K562 (cell line): ENCODE measurements around the gene FAM227A. TPM values are rescaled to one million over a fixed set of nuclear protein-coding genes. Genes with fewer than 3 reads are reported as not detected.

Experiments
- ARHGAP35 ChIP-seq: fragments of 450-650 bp; IDR thresholded peaks from 2 replicates; pipeline ENCODE4 v1.6.1; 2018; ENCODE audit not compliant: partially characterized antibody
- ARNT ChIP-seq, 2 experiments: fragments of 450-650 bp; IDR thresholded peaks; 2 replicates each; pipeline ENCODE4 v1.6.1; 2016; ENCODE audit warnings: mild to moderate bottlenecking in 1 of 2
- BCL6 ChIP-seq: fragments of 250-450 bp; sonication (Bioruptor Pico); IDR thresholded peaks from 2 replicates; pipeline ENCODE4 v1.4.0; 2020
- FOXP4 ChIP-seq: sonication (generic); formaldehyde crosslinking; IDR thresholded peaks from 2 replicates; pipeline ENCODE4 v1.8.0; 2022; ENCODE audit warnings: mild to moderate bottlenecking, missing genetic modification reagents, borderline replicate concordance
- HCFC1 ChIP-seq: IDR thresholded peaks from 2 replicates; pipeline ENCODE4 v1.6.1; 2012; ENCODE audit warnings: low read depth, low read length, improper control_type of control experiment
- HDGF ChIP-seq: fragments of 450-650 bp; IDR thresholded peaks from 2 replicates; pipeline ENCODE4 v1.6.1; 2016
- MEIS2 ChIP-seq: fragments of 450-650 bp; IDR thresholded peaks from 2 replicates; pipeline ENCODE4 v1.6.1; 2014; ENCODE audit warnings: mild to moderate bottlenecking; ENCODE audit not compliant: partially characterized antibody
- PRPF4 ChIP-seq: fragments of 200-400 bp; formaldehyde crosslinking; IDR thresholded peaks from one replicate; pipeline ENCODE4 v1.6.1; 2017; ENCODE audit warnings: low read length, low read depth, mild to moderate bottlenecking; ENCODE audit not compliant: insufficient read depth, poor library complexity, severe bottlenecking
- RCOR1 ChIP-seq, 2 experiments: IDR thresholded peaks; 2 replicates each; pipeline ENCODE4 v1.6.1; 2012; ENCODE audit warnings: low read depth in 2 of 2, low read length in 2 of 2, borderline replicate concordance in 1 of 2, improper control_type of control experiment in 1 of 2
- SIN3B ChIP-seq: fragments of 450-650 bp; IDR thresholded peaks from 2 replicates; pipeline ENCODE4 v1.6.1; 2017; ENCODE audit warnings: low read depth, mild to moderate bottlenecking, moderate library complexity
- SMARCC2 ChIP-seq: fragments of 450-650 bp; IDR thresholded peaks from 2 replicates; pipeline ENCODE4 v1.6.1; 2017; ENCODE audit warnings: antibody characterized with exemption, moderate library complexity, mild to moderate bottlenecking, low read depth
- SRSF3 ChIP-seq: fragments of 200-400 bp; formaldehyde crosslinking; IDR thresholded peaks from 2 replicates; pipeline ENCODE4 v1.6.1; 2016; ENCODE audit warnings: mild to moderate bottlenecking, low read length, moderate library complexity; ENCODE audit not compliant: insufficient read depth
- TFAP4 ChIP-seq: sonication (generic); formaldehyde crosslinking; IDR thresholded peaks from 2 replicates; pipeline ENCODE4 v1.8.0; 2022; ENCODE audit warnings: missing genetic modification reagents, mild to moderate bottlenecking, moderate library complexity, borderline replicate concordance
- TRIM24 ChIP-seq, 2 experiments: fragments of 450-650 bp; IDR thresholded peaks; 2 replicates each; pipeline ENCODE4 v1.6.1; 2016
- VEZF1 ChIP-seq: fragments of 200-800 bp; sonication (Bioruptor generic); IDR thresholded peaks from 2 replicates; pipeline ENCODE4 v1.6.1; 2017; ENCODE audit warnings: missing genetic modification characterization, missing compliant biosample characterization
- ZFX ChIP-seq: sonication (generic); formaldehyde crosslinking; IDR thresholded peaks from 2 replicates; pipeline ENCODE4 v1.8.0; 2022; ENCODE audit warnings: mild to moderate bottlenecking, missing genetic modification reagents, moderate library complexity
- ZNF316 ChIP-seq: fragments of 450-650 bp; IDR thresholded peaks from 2 replicates; pipeline ENCODE4 v1.6.1; 2016
- ZNF408 ChIP-seq: fragments of 250-450 bp; sonication (Bioruptor Pico); IDR thresholded peaks from 2 replicates; pipeline ENCODE4 v1.4.0; 2020; ENCODE audit warnings: low read depth, mild to moderate bottlenecking, moderate library complexity
- polyA plus RNA-seq, 8 experiments: library from polyadenylated mRNA; depleted of rRNA in 4 of 8; stranded (reverse) in 5 of 8; unstranded in 3 of 8; fragments of >200 nt; fragmentation: Nextera tagmentation in 2 of 8; fragmentation: Illumina TruSeq in 1 of 8; extraction: Ambion mirVana in 2 of 8; extraction: Trizol in 1 of 8; gene quantifications; 2 replicates each; pipeline versions ENCODE4 v1.2.1 to v1.2.3, GENCODE V29; 2011 to 2014; ENCODE audit warnings: inconsistent platforms in 1 of 8, missing spikeins in 1 of 8
- total RNA-seq, 7 experiments: library from RNA; depleted of rRNA in 6 of 7; stranded (reverse); fragments of >200 nt in 6 of 7; fragmentation: Illumina TruSeq in 2 of 7; extraction: Trizol in 2 of 7; gene quantifications; 2 replicates each; pipeline versions ENCODE4 v1.2.1 to v1.2.3, GENCODE V29; 2011 to 2021; ENCODE audit warnings: low replicate concordance in 1 of 7
- TF ChIP-seq, protein P1 (sequence below): fragments of 250-450 bp; sonication (Bioruptor Pico); IDR thresholded peaks from 2 replicates; pipeline ENCODE4 v1.5.0; 2021
- TF ChIP-seq, protein P2 (sequence below): sonication (generic); formaldehyde crosslinking; IDR thresholded peaks from 2 replicates; pipeline ENCODE4 v1.8.1; 2023; ENCODE audit warnings: mild to moderate bottlenecking, missing genetic modification reagents

The FAM227A gene
- total and polyA plus RNA-seq, 9 of the 15 experiments (the other 6 are each of a cell fraction or from before 2014, with no cell fraction given) = 0.10 to 2.2 (median 0.83) TPM

DNA sequence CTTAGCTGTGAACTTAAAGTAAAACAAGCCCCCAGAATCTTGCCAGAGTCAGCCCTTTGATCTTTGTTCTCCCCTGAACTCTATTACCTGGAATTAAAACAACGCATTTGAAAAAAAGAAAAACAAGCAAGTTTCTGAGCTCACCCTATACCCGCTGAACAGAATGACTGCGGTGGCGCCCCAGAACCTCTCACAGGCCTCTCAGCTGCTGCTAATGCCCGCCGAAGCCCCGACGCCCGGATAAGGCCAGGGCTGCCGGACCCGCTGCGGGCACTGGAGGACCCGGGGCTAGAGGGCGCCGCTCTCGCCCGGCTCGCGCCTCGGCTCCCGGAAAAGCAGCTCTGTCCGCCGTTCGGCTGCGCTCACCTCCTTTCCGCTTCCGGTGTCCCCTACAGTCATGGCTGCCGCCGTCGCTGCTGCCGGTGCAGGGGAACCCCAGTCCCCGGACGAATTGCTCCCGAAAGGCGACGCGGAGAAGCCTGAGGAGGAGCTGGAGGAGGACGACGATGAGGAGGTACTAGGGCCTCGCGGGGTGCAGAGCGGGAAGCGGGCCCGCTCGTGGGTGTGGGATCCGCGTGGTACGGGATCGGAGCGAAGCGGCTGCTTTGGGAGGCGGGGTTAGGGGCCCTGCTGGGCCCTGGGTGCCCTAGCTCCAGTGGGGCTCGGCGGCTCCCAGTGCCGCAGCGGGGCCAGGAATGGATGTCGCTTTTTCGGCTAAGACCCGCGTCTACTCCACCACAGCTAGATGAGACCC lies 25.6 kb upstream of the FAM227A start, which contains the start of gene TOMM22 (continued):
- no peak; the same call in 1 of the 2 replicates for TF ChIP-seq VEZF1 (CRISPR knock-in tag)
- TF ChIP-seq, protein P1, sequence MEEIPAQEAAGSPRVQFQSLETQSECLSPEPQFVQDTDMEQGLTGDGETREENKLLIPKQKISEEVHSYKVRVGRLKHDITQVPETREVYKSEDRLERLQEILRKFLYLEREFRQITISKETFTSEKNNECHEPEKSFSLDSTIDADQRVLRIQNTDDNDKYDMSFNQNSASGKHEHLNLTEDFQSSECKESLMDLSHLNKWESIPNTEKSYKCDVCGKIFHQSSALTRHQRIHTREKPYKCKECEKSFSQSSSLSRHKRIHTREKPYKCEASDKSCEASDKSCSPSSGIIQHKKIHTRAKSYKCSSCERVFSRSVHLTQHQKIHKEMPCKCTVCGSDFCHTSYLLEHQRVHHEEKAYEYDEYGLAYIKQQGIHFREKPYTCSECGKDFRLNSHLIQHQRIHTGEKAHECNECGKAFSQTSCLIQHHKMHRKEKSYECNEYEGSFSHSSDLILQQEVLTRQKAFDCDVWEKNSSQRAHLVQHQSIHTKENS = no peak
- no peak for TF ChIP-seq ARHGAP35
- no peak for TF ChIP-seq ARNT (IDR thresholded peaks at IDR 0.05)
- TF ChIP-seq HDGF = no peak
- TF ChIP-seq ZNF316 = no peak
- peak; percentile 81 for TF ChIP-seq ZFX
- TF ChIP-seq MEIS2 = no peak
- TF ChIP-seq ZNF408 (CRISPR knock-in tag) = no peak
- TF ChIP-seq SIN3B = peak; percentile 100
- TF ChIP-seq BCL6 = no peak
- no peak for TF ChIP-seq FOXP4
- TF ChIP-seq SMARCC2 = no peak
- TF ChIP-seq SRSF3 = no peak
- 0 out of 4 replicates have a peak, but pooled peaks of 1 of the 2 experiments have one; percentile 27 for TF ChIP-seq TRIM24 (IDR thresholded peaks at IDR 0.05)
- TF ChIP-seq, protein P2, sequence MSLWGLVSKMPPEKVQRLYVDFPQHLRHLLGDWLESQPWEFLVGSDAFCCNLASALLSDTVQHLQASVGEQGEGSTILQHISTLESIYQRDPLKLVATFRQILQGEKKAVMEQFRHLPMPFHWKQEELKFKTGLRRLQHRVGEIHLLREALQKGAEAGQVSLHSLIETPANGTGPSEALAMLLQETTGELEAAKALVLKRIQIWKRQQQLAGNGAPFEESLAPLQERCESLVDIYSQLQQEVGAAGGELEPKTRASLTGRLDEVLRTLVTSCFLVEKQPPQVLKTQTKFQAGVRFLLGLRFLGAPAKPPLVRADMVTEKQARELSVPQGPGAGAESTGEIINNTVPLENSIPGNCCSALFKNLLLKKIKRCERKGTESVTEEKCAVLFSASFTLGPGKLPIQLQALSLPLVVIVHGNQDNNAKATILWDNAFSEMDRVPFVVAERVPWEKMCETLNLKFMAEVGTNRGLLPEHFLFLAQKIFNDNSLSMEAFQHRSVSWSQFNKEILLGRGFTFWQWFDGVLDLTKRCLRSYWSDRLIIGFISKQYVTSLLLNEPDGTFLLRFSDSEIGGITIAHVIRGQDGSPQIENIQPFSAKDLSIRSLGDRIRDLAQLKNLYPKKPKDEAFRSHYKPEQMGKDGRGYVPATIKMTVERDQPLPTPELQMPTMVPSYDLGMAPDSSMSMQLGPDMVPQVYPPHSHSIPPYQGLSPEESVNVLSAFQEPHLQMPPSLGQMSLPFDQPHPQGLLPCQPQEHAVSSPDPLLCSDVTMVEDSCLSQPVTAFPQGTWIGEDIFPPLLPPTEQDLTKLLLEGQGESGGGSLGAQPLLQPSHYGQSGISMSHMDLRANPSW = no peak
- TF ChIP-seq RCOR1 (IDR thresholded peaks at IDR 0.05; ENCODE audit: borderline replicate concordance in 1 of 2, low read depth in 2 of 2, low read length in 2 of 2) = no peak; a peak in 1 of 4 replicates
- peak; percentile 78 for TF ChIP-seq TFAP4
- peak; percentile 87 for TF ChIP-seq HCFC1
- no peak for TF ChIP-seq PRPF4
